A673 (cell line): ENCODE results near the gene CDH26.

Experiments used
- EZH2 ChIP-seq: fragments of 200-600 bp; sonication (generic); IDR thresholded peaks from 2 replicates; pipeline ENCODE4 v1.6.1; 2017; ENCODE audit warnings: borderline replicate concordance, low read depth, mild to moderate bottlenecking, mixed read lengths, antibody characterized with exemption, low read length; ENCODE audit not compliant: poor library complexity, severe bottlenecking
- TF ChIP-seq, protein P1 (sequence below): fragments of 300-800, 200-600 bp; sonication (generic); conservative IDR thresholded peaks from 2 replicates; pipeline ENCODE4 v1.5.1; 2017; ENCODE audit warnings: low read depth, mild to moderate bottlenecking, antibody characterized with exemption, low read length, moderate library complexity, mixed read lengths

- TF ChIP-seq, protein P1, sequence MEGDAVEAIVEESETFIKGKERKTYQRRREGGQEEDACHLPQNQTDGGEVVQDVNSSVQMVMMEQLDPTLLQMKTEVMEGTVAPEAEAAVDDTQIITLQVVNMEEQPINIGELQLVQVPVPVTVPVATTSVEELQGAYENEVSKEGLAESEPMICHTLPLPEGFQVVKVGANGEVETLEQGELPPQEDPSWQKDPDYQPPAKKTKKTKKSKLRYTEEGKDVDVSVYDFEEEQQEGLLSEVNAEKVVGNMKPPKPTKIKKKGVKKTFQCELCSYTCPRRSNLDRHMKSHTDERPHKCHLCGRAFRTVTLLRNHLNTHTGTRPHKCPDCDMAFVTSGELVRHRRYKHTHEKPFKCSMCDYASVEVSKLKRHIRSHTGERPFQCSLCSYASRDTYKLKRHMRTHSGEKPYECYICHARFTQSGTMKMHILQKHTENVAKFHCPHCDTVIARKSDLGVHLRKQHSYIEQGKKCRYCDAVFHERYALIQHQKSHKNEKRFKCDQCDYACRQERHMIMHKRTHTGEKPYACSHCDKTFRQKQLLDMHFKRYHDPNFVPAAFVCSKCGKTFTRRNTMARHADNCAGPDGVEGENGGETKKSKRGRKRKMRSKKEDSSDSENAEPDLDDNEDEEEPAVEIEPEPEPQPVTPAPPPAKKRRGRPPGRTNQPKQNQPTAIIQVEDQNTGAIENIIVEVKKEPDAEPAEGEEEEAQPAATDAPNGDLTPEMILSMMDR, result no peak
- TF ChIP-seq EZH2, result no peak
These were observed 99.9 kb downstream of the CDH26 start for GRCh38 chr20:60057866-60058807.
